Stimulated activated CD4-positive, alpha-beta T cell treated with anti-CD3 and anti-CD28 coated beads, Interleukin-2, amount 100 ng/mL, for 24 hours (primary cell): Measurements from ENCODE around the gene EEF1AKMT1.
A peak's percentile ranks its signal among the peaks of the same experiment; 100 is the strongest.
"Not testable (repeated sequence)": the region's sequence is repeated elsewhere in the genome, so short reads cannot be mapped to it uniquely, and the experiment has no call there.

ENCODE experiments used
- DNase-seq, 2 donors: peaks; one replicate each; pipeline ENCODE4 v3.0.0-alpha.2; 2020

The EEF1AKMT1 gene

DNA sequence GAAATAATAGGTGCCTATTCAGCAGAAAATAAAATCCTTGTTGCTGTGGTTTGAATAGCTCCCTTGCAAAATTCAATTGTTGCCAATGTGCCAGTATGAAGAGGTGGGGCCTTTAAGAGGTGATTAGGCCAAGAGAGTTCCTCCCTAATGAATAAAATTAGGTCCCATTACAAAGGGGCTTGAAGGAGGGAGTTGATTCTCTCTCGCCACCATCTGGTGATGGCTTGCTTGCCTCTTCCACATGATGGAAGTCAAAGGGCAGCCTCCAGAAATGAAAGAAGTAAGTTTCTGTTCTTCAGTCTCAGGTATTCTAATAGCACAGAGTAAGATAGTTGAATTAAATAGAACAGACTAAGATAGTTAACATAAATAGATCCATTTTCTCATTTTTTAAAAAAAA is 3.0 kb upstream of the EEF1AKMT1 start:
- no peak for DNase-seq

DNA sequence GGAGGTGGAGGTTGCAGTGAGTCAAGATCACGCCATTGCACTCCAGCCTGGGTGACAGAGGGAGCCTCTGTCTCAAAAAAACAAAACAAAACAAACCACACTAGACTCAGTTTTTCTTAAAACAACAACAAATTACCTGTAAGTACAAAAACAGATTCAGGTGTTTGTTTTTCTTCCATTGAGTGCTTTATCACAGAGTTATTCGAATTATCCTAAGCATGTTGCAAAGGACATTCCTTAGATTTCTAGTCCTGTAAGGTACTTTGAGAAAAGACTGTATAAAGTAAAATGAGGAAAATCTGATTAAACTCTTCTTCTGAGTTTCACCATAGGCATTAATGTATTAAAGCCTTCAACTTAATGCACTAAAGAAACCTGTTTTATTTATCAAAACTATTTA is 2.2 kb upstream of the EEF1AKMT1 start:
- DNase-seq: no peak

GRCh38 chr13:20774746-20775145 is 985 bp upstream of the EEF1AKMT1 start:
- DNase-seq: no peak

DNA sequence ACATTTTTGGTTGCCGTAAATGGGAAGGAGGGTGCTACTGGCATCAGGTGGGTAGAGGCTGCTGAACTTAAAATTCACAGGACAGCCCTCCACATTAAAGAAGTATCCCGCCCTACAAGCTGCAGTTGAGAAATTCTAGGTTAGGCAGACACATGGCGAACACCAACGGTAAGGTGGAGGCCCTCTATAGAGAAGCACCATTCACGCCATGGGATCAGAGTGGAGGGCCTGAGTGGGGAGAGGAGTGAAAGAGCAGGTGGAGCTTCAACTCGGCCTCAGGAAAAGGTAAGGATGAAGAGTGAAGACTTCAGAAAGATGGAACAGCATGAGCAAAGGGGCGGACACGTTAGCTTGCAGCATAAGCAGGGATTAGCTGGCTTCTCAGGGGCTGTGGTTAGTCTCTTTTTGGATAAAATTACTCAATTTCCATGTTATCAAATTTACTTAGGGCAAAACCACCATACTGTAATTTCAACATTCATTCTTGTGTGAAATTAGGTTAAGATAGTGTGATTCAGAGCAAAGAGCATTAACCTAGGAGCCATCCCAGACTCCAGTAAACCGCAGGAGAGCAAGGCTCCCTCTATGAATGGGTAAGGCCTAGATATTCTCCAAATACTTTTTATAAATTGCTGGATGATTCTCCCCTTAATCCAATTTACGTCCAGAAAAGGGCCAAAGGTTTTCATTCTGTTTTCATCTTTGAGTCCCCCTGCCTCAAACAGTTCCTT is 1.2 kb downstream of the EEF1AKMT1 start:
- no peak for DNase-seq

- DNase-seq: no peak
Measured at GRCh38 chr13:20769834-20770233, 3.9 kb downstream of the EEF1AKMT1 start.

- DNase-seq: no peak
Measured at GRCh38 chr13:20769091-20769490, 4.7 kb downstream of the EEF1AKMT1 start.

GRCh38 chr13:20767309-20767943 is 6.3 kb downstream of the EEF1AKMT1 start:
- DNase-seq: no peak

GRCh38 chr13:20760872-20761271 is 12.9 kb downstream of the EEF1AKMT1 start:
- DNase-seq: no peak

DNA sequence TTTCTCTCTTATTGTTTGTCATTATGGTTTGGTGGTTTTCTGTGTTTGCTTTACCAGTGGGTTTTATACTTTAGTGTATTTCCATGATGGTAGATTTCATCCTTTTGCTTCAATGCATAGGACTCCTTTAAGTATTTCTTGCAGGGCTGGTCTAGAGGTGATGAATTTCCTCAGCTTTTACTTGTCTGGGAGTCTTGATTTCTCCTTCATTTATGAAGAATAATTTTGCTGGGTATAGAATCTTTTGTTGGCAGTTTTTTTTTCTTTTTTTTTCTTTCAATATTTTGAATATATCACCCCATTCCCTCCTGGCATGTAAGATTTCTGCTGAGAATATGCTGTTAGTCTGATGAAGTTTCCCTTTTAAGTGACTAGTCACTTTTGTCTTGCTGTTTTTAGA is 19.8 kb downstream of the EEF1AKMT1 start:
- no peak for DNase-seq

- no peak for DNase-seq
Measured at GRCh38 chr13:20749377-20749776, 24.4 kb downstream of the EEF1AKMT1 start.

DNA sequence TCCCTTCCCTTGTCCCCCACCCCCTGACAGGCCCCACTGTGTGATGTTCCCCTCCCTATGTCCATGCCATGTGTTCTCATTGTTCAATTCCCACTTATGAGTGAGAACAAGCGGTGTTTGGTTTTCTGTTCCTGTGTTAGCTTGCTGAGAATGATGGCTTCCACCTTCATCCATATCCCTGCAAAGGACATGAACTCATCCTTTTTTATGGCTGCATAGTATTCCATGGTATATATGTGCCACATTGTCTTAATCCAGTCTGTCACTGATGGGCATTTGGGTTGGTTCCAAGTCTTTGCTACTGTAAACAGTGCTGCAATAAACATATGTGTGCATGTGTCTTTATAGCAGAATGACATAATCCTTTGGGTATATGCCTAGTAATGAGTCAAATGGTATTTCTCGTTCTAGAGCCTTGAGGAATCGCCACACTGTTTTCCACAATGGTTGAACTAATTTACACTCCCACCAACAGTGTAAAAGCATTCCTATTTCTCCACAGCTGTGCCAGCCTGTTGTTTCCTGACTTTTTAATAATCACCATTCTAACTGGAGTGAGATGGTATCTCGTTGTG is 29.8 kb downstream of the EEF1AKMT1 start:
- DNase-seq: not testable (repeated sequence)

DNA sequence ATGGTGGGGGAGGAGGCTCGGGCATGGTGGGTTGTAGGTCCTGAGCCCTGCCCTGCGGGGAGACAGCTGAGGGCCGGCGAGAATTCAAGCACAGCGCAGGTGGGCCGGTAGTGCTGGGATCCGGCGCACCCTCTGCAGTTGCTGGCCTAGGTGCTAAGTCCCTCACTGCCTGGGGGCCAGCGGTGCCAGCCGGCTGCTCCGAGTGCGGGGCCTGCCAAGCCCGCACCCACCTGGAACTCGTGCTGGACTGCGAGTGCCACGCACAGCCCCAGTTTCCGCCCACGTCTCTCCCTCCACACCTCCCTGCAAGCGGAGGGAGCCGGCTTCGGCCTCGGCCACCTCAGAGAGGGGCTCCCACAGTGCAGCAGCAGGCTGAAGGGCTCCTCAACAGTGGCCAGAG is 33.7 kb downstream of the EEF1AKMT1 start:
- DNase-seq: no peak

DNA sequence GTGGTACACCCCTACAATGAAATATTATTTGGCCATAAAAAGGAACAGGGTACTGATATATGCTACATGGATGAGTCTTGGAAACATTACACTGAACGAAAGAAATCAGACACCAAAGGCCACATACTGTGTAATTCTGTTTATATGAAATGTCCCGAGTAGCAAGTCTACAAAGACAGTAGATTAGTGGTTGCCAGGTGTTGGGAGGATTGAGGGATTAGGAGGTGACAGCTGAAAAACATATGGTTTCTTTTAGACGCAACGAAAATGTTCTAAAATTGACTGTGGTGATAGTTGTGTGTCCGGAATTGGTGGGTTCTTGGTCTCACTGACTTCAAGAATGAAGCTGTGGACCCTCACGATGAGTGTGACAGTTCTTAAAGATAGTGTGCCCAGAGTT is 35.1 kb downstream of the EEF1AKMT1 start:
- DNase-seq: no peak

- DNase-seq: no peak
Measured at GRCh38 chr13:20729633-20730585, 43.9 kb downstream of the EEF1AKMT1 start.

- no peak for DNase-seq
Measured at GRCh38 chr13:20728579-20729311, 45.0 kb downstream of the EEF1AKMT1 start.

- no peak for DNase-seq
Measured at GRCh38 chr13:20727856-20728255, 45.9 kb downstream of the EEF1AKMT1 start.

DNA sequence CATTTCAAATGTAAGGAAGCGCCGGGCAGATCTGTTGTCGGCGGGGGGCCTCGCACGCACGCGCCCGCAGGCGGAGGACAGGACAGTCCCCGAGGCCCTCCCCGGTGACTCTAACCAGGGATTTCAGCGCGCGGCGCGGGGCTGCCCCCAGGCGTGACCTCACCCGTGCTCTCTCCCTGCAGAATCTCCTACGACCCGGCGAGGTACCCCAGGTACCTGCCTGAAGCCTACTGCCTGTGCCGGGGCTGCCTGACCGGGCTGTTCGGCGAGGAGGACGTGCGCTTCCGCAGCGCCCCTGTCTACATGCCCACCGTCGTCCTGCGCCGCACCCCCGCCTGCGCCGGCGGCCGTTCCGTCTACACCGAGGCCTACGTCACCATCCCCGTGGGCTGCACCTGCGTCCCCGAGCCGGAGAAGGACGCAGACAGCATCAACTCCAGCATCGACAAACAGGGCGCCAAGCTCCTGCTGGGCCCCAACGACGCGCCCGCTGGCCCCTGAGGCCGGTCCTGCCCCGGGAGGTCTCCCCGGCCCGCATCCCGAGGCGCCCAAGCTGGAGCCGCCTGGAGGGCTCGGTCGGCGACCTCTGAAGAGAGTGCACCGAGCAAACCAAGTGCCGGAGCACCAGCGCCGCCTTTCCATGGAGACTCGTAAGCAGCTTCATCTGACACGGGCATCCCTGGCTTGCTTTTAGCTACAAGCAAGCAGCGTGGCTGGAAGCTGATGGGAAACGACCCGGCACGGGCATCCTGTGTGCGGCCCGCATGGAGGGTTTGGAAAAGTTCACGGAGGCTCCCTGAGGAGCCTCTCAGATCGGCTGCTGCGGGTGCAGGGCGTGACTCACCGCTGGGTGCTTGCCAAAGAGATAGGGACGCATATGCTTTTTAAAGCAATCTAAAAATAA is 52.1 kb downstream of the EEF1AKMT1 start:
- peak in 1 of 2 donors; percentile 27 for DNase-seq

GRCh38 chr13:20721058-20721453 is 52.7 kb downstream of the EEF1AKMT1 start:
- DNase-seq: no peak

DNA sequence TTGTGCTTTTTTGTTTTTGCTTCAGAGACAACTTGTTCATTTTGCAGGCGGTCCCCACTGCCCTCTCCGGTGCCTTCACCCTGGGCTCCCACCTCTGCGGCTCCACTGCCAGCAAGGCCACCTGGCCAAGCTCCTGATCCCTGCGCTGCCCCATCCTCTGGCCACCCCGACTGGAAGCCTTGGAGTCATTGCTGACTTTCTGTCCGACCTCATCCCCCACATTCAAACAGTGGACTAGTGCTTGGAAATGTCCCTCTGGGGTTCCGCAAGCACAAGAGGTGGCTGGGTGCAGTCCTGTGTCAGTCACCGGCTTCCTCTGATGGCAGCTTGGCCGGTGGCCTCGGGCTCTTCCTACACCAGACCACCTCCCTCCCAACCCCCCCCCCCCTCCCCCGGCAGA is 53.3 kb downstream of the EEF1AKMT1 start:
- DNase-seq: no peak

DNA sequence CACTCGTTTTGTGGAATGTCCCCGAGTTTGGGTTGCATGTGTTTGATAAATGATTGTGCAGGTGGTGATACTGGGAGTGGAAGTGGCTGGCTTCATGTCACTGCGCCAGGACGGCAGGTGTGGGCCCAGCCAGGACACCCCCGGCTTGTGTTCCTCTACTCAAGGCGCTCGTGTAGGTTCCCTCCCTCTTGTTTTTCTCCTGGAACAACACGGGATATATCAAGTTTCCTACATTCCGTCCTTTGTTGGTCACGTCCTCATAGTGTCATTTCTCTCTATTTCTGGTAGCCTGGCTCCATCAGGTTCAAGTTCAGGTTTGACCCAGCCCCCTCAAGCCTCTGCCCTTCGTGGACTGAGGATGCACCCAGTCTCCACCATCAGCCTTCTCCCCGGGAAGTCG is 54.0 kb downstream of the EEF1AKMT1 start:
- DNase-seq: no peak

DNA sequence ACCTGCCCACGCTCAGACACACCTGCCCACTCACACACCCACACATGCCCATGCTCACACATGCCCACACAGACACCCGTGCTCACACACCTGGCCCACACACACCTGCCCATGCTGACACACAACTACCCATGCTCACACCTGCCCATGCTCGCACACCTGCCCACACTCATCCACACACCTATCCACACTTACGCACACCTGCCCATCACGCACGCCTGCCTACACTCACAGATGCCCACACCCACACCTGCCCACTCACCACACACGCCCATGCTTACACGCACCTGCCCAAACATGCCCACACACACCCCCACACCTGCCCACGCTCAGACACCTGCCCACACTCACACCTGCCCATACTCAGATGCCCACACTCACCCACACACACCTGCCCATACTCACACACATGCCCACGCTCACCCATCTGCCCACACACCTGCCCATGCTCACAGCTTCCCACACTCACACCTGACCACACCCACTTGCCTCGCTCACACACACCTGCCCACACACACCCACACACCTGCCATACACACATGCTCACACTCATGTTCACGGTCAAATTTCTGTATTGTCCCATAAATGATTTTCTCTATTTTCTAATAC is 54.7 kb downstream of the EEF1AKMT1 start:
- no peak for DNase-seq
